ENCODE results near the gene NRP1.
A peak's percentile ranks its signal among the peaks of the same experiment; 100 is the strongest.

The NRP1 gene

GRCh38 chr10:33201971-33202370, 132.5 kb downstream of the NRP1 start:
- H3K27ac ChIP-seq: no peak overlapping the region
- H3K4me3 ChIP-seq: no peak overlapping the region

DNA sequence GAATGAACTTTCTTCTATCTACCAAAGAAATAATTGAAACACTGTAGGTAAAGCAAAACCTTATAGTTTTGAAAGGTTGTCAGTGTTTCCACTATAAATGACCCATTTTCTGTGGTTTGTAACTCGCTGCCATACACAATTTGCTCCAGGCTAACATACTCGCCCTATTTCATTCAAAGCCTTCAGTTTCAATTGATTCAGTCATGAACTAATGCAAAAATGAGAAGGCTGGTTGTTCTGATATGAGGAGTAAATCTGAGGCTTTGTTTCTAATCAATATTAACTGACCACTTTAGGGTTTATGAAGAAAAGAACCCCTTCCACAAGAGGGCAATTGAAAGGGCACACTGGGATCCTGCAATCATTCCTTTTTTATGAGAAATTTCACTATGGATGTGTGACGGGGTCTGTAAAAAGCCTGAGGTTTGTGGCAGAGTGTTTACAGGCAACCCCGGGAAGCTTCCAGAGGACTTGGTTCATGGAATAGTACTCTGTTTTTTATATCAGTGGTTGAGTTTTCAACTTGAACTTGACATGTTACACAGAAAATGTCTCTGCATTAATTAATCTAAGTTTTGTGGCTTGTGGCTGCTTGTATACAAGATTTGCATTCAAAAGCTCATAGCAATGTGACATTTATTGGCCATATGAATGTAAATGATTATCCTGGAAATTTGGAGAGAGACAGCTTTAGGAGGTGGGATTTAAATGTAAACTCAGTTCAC, 133.2 kb downstream of the NRP1 start:
- H3K27ac ChIP-seq: no peak overlapping the region
- H3K4me3 ChIP-seq: no peak overlapping the region

- Histone ChIP-seq H3K4me3 (no peak overlapping the region), H3K27ac (no peak overlapping the region)
These were observed 134.7 kb downstream of the NRP1 start for GRCh38 chr10:33199731-33200232.

GRCh38 chr10:33198610-33199009, 135.9 kb downstream of the NRP1 start:
- H3K4me3 ChIP-seq: no peak overlapping the region
- no peak overlapping the region for H3K27ac ChIP-seq

GRCh38 chr10:33196710-33197491, 137.6 kb downstream of the NRP1 start:
- Histone ChIP-seq H3K27ac (peak overlapping the region in 3 of 21 experiments; percentile 36 to 55 (median 37)), H3K4me3 (no peak overlapping the region)

DNA sequence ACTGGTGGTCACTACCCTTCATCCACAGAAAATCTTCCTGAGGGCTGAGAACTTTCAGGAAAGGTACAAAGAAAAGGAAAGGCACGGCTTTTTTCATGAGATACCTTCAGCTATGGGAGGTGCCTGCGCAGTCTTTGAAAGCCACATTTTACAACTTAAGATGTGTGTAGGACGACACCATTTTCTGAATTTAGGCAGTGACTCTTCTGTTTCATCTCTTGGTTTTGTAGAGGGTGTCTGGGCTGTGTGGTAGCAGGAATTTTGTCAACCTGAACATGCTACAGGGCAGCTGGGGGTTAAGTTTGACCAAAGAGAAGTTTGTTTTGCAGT, 138.1 kb downstream of the NRP1 start:
- Histone ChIP-seq H3K27ac (peak overlapping the region in 4 of 21 experiments; percentile 31 to 55 (median 36)), H3K4me3 (no peak overlapping the region)

GRCh38 chr10:33195608-33196376, 138.7 kb downstream of the NRP1 start:
- H3K4me3 ChIP-seq: no peak overlapping the region
- peak overlapping the region in 4 of 21 experiments; percentile 31 to 55 (median 36) for H3K27ac ChIP-seq

GRCh38 chr10:33193701-33194521, 140.6 kb downstream of the NRP1 start:
- no peak overlapping the region for H3K4me3 ChIP-seq
- H3K27ac ChIP-seq: peak overlapping the region in 10 of 21 experiments; percentile 3 to 71 (median 28)

DNA sequence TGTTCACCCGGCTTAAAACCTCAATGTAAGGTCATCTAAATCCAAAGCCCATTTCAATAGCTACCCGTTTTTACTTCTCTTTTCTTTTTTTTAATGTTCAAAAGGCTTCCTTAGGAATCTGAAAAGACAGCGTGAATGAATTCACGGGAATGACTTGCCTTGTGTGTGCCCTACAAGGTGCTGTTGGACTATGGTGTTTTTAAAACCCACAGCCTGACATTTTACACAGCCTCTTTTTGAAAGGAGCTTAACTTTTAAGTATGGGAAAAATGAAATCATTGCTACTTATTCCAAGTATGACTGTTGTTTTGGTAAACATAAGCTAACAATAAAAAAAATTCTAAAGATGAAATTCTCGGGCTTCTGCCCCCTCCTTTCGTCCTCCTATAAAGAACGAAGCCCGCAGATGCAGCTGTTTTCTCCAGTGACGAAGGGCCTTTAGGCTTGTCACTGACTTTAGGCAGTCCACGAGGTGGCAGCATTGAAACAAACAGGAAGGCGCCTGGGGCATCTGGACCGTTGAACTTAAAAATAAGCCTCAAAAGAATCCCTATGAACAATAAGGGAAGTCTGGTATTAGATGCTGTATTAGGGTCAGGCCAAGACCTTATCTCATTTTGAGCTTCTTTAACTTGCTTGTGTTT, 141.3 kb downstream of the NRP1 start:
- peak overlapping the region in 6 of 21 experiments; percentile 3 to 71 (median 10) for H3K27ac ChIP-seq
- no peak overlapping the region for H3K4me3 ChIP-seq

DNA sequence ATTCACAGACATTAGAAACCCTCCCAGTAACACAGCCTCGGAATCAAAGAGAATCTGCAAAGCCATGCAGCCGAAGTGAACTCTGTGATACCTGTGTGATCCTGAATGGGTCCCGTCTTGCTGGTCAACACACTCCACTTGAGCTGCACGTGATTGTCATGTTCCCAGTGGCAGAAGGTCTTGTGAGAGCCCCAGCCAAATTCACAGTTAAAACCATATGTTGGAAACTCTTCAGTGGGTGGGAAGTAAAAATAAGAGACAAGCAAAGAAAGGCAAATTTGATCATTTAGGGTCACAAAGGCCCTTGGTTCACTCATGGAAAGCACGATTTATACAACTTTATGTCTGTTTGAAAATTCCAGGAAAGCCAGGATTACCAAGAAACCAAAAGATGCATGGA, 142.3 kb downstream of the NRP1 start:
- no peak overlapping the region for H3K4me3 ChIP-seq
- H3K27ac ChIP-seq: peak overlapping the region in 1 of 21 experiments; percentile 6

DNA sequence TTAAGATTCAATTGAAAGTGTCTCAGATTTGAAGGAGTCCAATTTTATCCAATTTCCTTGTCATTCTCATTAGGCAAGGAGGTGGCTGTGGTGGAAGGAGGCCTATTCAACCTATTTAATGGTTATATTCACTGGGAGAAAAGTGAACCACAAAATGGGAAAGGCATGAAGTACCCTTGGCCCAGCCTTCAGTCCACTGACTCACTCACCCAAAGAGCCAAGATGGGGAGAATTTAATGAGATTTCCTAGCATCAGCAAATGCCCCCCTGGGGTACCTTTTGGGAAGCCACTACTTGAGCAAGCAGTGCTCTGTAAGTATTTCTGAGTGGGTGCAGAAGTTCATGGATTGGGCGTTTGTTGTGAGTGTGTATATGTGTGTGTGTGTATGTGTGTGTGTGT, 144.1 kb downstream of the NRP1 start:
- no peak overlapping the region for H3K27ac ChIP-seq
- H3K4me3 ChIP-seq: no peak overlapping the region

DNA sequence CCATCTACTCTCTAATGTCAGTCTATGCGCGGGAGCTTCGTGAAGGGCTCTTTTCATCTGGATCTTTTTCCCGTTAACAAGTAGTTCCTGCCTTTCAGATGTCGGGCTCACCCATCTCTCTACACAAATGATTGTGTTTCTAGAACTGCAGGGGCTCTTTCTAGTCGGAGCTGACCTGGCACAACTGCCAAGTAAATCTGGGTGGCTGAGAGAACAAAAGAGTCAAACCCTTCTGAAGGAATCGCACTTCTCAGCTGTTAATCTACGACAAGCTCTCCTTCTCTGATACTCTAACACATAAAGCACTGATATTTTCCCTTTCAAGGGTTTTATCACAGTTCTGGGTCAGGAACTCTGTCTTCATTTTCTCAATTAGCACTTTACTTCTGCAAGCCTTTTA, 144.7 kb downstream of the NRP1 start:
- Histone ChIP-seq H3K27ac (no peak overlapping the region), H3K4me3 (no peak overlapping the region)

GRCh38 chr10:33189363-33189762, 145.1 kb downstream of the NRP1 start:
- no peak overlapping the region for H3K27ac ChIP-seq
- no peak overlapping the region for H3K4me3 ChIP-seq

GRCh38 chr10:33187427-33187999, 147.0 kb downstream of the NRP1 start:
- H3K27ac ChIP-seq: no peak overlapping the region
- H3K4me3 ChIP-seq: no peak overlapping the region

GRCh38 chr10:33186150-33186549, 148.3 kb downstream of the NRP1 start:
- no peak overlapping the region for H3K27ac ChIP-seq

GRCh38 chr10:33183655-33184054, 150.8 kb downstream of the NRP1 start:
- Histone ChIP-seq H3K27ac (no peak overlapping the region), H3K4me3 (no peak overlapping the region)

More at GRCh38 chr10:33186150-33186549, 148.3 kb downstream of the NRP1 start:
- H3K4me3 ChIP-seq: no peak overlapping the region

- H3K27ac ChIP-seq: no peak overlapping the region
- H3K4me3 ChIP-seq: no peak overlapping the region
These were observed 153.5 kb downstream of the NRP1 start for GRCh38 chr10:33180921-33181320.

DNA sequence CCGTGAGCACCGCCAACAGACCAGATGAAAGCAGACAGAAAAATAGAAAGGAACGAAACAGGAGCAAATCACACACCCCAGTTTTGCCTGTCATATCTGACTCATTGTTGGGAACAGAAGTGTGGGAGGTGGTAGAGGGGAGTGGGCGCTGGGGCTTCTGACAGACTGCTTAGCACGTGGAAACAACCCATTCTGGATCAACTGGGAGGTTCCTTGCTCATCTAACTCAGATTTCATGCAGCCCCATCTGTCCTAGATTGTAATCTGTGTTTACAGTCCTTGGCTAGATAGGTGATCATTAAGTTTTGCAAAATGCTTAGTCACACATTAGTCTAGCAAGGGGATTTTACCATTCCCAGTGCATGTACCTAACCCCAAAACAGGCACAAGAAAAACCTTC, 154.1 kb downstream of the NRP1 start:
- H3K4me3 ChIP-seq: no peak overlapping the region
- H3K27ac ChIP-seq: peak overlapping the region in 1 of 21 experiments; percentile 22

DNA sequence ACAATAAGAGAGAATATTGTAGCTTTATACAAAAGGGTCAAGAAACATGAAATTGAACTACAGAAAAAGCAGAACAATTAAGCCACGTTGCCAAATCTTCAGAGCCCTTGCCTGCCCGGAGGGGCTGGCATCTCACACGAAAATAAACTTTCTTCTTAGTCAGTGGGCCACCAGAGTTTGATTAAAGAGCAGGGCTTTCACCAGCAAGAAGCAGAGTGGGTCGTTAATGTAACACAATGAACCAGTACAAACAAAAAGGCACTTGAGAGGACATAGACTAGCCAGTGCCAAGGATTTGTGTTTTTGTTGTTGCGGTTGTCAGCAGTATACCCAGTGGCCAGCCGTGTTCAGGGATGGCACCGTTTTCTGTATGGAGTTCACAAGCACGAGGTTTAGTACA, 155.4 kb downstream of the NRP1 start:
- peak overlapping the region in 3 of 21 experiments; percentile 5 to 37 (median 15) for H3K27ac ChIP-seq
- no peak overlapping the region for H3K4me3 ChIP-seq
